Coronary artery (tissue), 2 donors: ENCODE data around the gene OR13J1.

Experiments used
- DNase-seq: peaks from one replicate; pipeline ENCODE4 v3.0.0-alpha.2; 2017; ENCODE audit warnings: low spot score
- H3K27ac ChIP-seq, 2 donors: fragments of 200-600 bp; sonication (generic); one replicate each; pipeline ENCODE4 v1.5.1; 2016 to 2019
- H3K4me3 ChIP-seq: fragments of 200-600 bp; sonication (generic); 2 replicates; pipeline ENCODE4 v1.5.1; 2016; ENCODE audit warnings: mild to moderate bottlenecking, moderate library complexity
- TF ChIP-seq, protein P1 (sequence below): fragments of 200-600 bp; sonication (generic); IDR thresholded peaks from one replicate; pipeline ENCODE4 v1.5.1; 2019; ENCODE audit warnings: antibody characterized with exemption

OR13J1 gene

DNA sequence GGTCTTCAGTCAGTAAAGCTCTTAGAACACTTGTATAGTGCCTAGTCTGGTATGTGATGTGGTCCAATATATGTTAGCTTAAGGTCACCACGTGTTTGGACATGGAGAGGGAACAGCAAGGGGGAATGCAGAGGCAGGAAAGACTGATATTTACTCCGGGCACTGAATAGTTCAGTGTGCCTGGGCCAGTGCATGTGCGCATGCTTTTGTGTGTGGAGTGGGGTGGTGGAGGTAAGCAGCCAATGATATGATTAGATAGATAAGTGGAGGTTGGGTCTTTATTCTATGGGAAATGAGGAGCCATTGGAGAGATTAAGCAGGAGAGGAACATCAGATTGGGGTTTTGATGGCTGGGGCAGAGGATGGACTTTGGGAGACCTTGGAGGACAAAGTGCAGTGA is 14.0 kb downstream of the OR13J1 start:
- Histone ChIP-seq H3K4me3 (no peak overlapping the region), H3K27ac (no peak overlapping the region)
- no peak for DNase-seq
- TF ChIP-seq, protein P1, sequence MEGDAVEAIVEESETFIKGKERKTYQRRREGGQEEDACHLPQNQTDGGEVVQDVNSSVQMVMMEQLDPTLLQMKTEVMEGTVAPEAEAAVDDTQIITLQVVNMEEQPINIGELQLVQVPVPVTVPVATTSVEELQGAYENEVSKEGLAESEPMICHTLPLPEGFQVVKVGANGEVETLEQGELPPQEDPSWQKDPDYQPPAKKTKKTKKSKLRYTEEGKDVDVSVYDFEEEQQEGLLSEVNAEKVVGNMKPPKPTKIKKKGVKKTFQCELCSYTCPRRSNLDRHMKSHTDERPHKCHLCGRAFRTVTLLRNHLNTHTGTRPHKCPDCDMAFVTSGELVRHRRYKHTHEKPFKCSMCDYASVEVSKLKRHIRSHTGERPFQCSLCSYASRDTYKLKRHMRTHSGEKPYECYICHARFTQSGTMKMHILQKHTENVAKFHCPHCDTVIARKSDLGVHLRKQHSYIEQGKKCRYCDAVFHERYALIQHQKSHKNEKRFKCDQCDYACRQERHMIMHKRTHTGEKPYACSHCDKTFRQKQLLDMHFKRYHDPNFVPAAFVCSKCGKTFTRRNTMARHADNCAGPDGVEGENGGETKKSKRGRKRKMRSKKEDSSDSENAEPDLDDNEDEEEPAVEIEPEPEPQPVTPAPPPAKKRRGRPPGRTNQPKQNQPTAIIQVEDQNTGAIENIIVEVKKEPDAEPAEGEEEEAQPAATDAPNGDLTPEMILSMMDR, result no peak

DNA sequence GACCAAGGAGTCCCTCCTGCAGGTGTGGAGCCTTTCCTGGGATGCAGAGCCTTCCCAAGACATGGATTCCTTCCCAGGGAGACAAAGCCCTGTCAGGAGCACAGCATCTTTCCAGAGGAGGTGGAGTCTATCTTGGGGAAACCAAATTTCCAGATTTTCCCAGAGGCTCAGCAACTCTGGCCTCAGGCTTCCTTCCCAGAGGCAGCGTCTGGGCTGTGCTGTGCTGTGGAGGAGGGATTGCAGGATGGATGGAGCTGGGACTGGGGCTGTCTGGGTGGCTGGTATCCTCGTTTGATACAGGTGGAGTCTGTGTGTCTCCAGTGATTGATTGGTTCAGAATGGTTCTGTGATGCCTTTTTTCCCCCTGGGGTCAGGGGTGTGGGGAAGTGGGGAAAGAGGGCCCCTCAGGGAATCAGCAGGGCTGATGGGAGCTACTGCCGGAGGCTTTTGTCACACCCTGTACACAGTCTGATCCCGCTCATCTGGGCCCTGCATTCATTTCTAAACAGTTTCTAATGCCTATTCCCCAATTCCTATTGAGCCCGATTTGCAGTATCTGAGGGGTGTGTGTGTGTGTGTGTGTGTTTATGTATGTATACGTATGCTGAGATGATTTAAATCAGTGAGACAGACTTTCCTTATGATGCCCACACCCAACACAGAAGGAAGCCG is 16.0 kb downstream of the OR13J1 start:
- Histone ChIP-seq H3K27ac (no peak overlapping the region), H3K4me3 (no peak overlapping the region)
- DNase-seq, result peak; percentile 40
- TF ChIP-seq, protein P1, result no peak

DNA sequence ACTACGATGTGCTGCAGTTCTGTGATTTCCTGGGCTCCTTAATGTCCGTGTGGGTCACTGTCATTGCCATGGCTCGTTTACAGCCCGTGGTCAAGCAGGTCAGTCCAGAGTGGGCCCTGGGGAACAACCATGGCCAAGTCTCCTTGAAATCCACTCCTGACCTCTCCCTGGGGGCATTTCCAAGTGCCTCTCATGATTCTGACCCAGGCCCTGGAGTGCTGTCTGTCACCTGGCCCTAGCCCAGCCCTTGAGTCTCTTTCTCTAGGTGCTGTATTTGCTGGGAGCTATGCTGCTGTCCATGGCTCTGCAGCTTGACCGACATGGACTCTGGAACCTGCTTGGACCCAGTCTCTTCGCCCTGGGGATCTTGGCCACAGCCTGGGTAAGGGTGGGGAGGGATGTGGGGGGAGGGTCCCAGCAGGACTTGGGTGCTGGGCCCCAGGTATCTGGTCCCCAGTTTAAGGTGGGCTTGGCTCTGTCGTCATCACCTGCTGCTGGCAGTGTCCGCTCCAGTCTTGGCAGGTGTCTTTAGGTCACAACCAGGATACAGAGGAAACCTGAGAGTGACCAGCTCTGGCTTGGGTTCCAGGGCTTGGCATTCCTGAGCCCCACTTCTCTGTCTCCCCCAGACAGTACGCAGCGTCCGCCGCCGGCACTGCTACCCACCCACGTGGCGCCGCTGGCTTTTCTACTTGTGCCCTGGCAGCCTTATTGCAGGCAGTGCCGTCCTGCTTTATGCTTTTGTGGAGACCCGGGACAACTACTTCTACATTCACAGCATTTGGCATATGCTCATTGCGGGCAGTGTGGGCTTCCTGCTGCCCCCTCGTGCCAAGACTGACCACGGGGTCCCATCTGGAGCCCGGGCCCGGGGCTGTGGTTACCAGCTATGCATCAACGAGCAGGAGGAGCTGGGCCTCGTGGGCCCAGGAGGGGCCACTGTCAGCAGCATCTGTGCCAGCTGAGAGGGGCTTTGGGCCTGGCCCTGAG is 17.0 kb downstream of the OR13J1 start:
- TF ChIP-seq, protein P1, result no peak
- peak; percentile 56 for DNase-seq
- no peak overlapping the region for H3K4me3 ChIP-seq
- H3K27ac ChIP-seq, result no peak overlapping the region

DNA sequence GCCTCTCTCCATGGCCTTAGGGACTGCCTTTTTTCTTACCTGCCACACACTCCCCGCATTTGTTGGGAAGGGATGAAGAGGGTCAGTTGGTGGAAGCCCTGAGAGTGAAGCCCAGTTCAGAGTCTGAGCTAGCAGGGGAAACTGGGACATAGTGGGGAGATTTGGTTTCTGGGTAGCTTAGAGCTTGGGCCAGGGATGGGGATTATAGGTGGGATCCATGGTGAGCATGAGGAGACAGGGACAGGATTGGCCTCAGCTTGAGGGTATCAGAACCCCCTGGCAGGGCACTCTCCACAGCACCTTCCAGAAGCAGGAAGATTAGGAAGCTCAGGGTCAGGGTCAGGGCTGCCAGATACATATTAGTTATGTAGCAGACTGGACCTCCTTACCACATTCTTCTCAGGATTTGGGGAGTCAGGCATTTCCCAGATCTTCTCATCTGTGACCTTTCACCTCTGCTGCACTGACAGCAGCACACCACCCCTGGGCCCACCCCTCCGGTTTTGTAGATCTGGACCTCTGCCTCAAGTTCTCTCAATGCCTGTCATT is 17.9 kb downstream of the OR13J1 start:
- no peak overlapping the region for H3K4me3 ChIP-seq
- TF ChIP-seq, protein P1, result no peak
- peak; percentile 41 for DNase-seq
- H3K27ac ChIP-seq, result no peak overlapping the region

DNA sequence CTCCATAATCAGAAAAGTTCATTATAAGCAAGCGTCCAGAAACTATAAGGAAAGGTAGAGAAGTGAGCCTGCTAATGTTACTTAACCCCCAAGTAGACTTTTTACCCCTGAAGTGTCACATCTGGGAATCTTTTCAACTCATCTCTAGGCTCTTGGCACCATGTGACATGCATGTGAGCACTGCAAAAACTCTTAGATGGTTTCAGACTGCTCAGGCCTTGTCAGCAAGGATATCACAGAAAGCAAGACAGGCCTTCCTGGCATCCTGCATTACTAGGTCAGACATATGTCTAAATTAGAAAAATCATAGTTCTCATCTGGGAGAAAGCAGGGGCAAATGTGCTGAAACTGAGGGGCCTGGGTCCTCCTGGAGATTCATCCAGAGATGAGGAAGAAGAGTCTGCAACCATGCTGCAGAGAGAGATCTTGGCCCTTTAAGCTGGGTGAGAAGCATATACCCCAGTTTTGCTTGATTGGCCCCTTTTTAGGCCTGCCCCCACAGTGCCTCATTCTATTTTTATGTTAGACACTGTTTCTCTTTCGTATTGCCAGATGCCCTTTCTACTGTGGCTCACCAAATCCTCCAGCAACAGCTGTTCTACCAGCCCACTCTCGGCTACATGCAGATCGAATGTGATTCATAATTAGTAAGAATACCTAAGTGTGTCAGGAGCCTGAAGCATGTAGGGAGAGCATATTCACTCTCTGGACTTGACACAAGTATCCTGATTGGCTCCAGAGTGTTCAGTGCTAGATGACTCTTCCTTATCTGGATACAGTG is 22.2 kb downstream of the OR13J1 start:
- H3K4me3 ChIP-seq, result no peak overlapping the region
- H3K27ac ChIP-seq, result peak overlapping the region; percentile 24 to 61
- DNase-seq, result no peak
- TF ChIP-seq, protein P1, result no peak

DNA sequence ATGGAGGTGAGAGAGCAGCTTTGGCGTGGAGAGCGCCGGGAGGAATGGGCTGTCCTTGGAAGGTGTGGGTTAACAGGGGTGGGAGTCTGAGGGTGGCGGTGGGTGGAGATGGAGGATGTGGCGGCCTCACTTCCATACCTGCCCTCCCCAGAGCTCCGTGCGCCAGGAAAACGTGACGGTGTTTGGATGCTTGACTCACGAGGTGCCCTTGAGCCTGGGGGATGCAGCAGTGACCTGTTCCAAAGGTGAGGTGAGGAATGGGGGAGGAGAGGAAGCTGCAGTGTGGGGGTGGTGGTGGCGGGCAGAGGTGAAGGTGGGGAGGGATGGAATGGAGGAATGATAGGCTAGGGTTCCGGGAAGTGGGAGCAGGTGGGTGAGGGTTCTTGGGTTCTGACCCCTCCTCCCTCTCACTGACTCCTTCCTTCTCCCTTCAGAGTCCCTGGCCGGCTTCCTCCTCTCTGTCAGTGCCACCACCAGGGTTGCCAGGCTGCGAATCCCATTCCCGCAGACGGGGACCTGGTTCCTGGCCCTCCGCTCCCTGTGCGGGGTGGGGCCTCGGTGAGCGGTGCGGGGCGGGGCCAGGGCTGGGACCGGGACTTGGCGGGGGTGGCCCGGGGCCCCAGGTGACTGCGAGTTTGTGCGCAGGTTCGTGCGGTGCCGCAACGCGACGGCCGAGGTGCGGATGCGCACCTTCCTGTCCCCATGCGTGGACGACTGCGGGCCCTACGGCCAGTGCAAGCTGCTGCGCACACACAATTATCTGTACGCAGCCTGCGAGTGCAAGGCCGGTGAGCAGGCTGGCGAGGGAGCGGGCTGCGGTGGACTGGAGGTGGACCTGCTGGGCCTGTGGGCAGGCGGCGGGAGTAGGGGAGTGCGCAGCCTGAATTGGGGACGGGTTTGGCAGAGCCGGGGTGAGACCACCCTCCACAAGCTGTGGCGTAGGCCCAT is 24.1 kb downstream of the OR13J1 start:
- no peak for DNase-seq
- TF ChIP-seq, protein P1, result no peak
- no peak overlapping the region for H3K4me3 ChIP-seq
- H3K27ac ChIP-seq, result peak overlapping the region in 1 of 2 donors; percentile 39
